HepG2 (cell line): ENCODE data around the gene LRRC4C.

Source experiments
- ARHGAP35 ChIP-seq: sonication (generic); formaldehyde crosslinking; IDR thresholded peaks from 2 replicates; pipeline ENCODE4 v1.9.0; 2022; ENCODE audit warnings: mild to moderate bottlenecking, inconsistent platforms, moderate library complexity, missing genetic modification reagents, borderline replicate concordance
- CREB1 ChIP-seq, 2 experiments: fragments of 450-650 bp in 1 of 2; IDR thresholded peaks; 2 replicates each; pipeline ENCODE4 v1.6.1; 2016 to 2017; ENCODE audit warnings: control low read depth in 1 of 2, mild to moderate bottlenecking in 1 of 2, missing compliant biosample characterization in 1 of 2, missing genetic modification characterization in 1 of 2
- GABPA ChIP-seq, 2 experiments: IDR thresholded peaks; 2 replicates each; pipeline ENCODE4 v1.6.1; 2011 to 2016; ENCODE audit warnings: low read depth in 2 of 2, low read length in 1 of 2, missing biosample characterization in 1 of 2, missing genetic modification characterization in 1 of 2
- TAF1 ChIP-seq: sonication (generic); formaldehyde crosslinking; IDR thresholded peaks from 2 replicates; pipeline ENCODE4 v1.4.0; 2020; ENCODE audit warnings: missing genetic modification reagents
- ZHX1 ChIP-seq: sonication (generic); formaldehyde crosslinking; IDR thresholded peaks from 2 replicates; pipeline ENCODE4 v1.8.1; 2022; ENCODE audit warnings: low read depth, mild to moderate bottlenecking, missing genetic modification reagents
- ZNF761 ChIP-seq: sonication (generic); formaldehyde crosslinking; conservative IDR thresholded peaks from 2 replicates; pipeline ENCODE4 v1.4.0; 2020; ENCODE audit warnings: mild to moderate bottlenecking, missing genetic modification reagents
- ZNF777 ChIP-seq: sonication (generic); formaldehyde crosslinking; IDR thresholded peaks from 2 replicates; pipeline ENCODE4 v1.4.0; 2020; ENCODE audit warnings: missing genetic modification reagents
- TF ChIP-seq, protein P1 (sequence below), 2 experiments: sonication (generic) in 1 of 2; formaldehyde crosslinking in 1 of 2; IDR thresholded peaks; 2 replicates each; pipeline versions ENCODE4 v1.4.0 to v1.6.1; 2018 to 2020; ENCODE audit warnings: missing genetic modification reagents in 2 of 2, borderline replicate concordance in 1 of 2, low read depth in 1 of 2, mild to moderate bottlenecking in 1 of 2, missing biosample characterization in 1 of 2
- TF ChIP-seq, protein P2 (sequence below): sonication (generic); formaldehyde crosslinking; IDR thresholded peaks from 2 replicates; pipeline ENCODE4 v1.4.0; 2020; ENCODE audit warnings: missing genetic modification reagents
- TF ChIP-seq, protein P3 (sequence below): sonication (generic); formaldehyde crosslinking; IDR thresholded peaks from 2 replicates; pipeline ENCODE4 v1.5.0; 2020; ENCODE audit warnings: mild to moderate bottlenecking, missing genetic modification reagents, moderate library complexity

DNA sequence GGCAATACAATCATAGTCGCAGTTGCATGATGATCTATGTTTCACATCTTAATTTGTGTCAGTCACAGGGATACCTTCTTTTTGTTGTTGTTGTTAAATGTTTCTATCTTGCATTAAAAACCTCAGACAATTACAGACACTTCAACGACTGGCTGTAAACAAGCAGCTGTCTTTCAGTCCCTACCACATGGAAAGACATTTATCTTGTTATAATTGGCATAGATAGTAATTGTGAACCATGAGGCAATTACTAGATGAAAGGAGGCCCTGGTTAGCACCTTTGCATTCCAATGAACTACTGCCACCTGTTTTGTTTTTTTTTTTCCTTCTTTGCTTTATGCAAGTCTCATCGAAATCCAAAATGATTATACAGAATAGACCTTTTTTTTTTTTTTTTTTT, 416.8 kb downstream of the LRRC4C start:
- TF ChIP-seq, protein P1, sequence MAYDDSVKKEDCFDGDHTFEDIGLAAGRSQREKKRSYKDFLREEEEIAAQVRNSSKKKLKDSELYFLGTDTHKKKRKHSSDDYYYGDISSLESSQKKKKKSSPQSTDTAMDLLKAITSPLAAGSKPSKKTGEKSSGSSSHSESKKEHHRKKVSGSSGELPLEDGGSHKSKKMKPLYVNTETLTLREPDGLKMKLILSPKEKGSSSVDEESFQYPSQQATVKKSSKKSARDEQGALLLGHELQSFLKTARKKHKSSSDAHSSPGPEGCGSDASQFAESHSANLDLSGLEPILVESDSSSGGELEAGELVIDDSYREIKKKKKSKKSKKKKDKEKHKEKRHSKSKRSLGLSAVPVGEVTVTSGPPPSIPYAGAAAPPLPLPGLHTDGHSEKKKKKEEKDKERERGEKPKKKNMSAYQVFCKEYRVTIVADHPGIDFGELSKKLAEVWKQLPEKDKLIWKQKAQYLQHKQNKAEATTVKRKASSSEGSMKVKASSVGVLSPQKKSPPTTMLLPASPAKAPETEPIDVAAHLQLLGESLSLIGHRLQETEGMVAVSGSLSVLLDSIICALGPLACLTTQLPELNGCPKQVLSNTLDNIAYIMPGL (CRISPR knock-in tag; IDR thresholded peaks at IDR 0.05; ENCODE audit: borderline replicate concordance in 1 of 2, low read depth in 1 of 2), result no peak
- TF ChIP-seq ARHGAP35 (CRISPR knock-in tag), result no peak
- TF ChIP-seq GABPA (IDR thresholded peaks at IDR 0.05; ENCODE audit: low read depth, low read length), result no peak
- no peak for TF ChIP-seq GABPA (CRISPR knock-in tag; IDR thresholded peaks at IDR 0.05; ENCODE audit: low read depth)
- TF ChIP-seq, protein P2, sequence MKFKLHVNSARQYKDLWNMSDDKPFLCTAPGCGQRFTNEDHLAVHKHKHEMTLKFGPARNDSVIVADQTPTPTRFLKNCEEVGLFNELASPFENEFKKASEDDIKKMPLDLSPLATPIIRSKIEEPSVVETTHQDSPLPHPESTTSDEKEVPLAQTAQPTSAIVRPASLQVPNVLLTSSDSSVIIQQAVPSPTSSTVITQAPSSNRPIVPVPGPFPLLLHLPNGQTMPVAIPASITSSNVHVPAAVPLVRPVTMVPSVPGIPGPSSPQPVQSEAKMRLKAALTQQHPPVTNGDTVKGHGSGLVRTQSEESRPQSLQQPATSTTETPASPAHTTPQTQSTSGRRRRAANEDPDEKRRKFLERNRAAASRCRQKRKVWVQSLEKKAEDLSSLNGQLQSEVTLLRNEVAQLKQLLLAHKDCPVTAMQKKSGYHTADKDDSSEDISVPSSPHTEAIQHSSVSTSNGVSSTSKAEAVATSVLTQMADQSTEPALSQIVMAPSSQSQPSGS (CRISPR knock-in tag), result no peak
- TF ChIP-seq, protein P3, sequence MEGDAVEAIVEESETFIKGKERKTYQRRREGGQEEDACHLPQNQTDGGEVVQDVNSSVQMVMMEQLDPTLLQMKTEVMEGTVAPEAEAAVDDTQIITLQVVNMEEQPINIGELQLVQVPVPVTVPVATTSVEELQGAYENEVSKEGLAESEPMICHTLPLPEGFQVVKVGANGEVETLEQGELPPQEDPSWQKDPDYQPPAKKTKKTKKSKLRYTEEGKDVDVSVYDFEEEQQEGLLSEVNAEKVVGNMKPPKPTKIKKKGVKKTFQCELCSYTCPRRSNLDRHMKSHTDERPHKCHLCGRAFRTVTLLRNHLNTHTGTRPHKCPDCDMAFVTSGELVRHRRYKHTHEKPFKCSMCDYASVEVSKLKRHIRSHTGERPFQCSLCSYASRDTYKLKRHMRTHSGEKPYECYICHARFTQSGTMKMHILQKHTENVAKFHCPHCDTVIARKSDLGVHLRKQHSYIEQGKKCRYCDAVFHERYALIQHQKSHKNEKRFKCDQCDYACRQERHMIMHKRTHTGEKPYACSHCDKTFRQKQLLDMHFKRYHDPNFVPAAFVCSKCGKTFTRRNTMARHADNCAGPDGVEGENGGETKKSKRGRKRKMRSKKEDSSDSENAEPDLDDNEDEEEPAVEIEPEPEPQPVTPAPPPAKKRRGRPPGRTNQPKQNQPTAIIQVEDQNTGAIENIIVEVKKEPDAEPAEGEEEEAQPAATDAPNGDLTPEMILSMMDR (CRISPR knock-in tag), result no peak
- TF ChIP-seq ZNF777, result no peak
- no peak for TF ChIP-seq ZHX1
- TF ChIP-seq ZNF761, result no peak
- no peak for TF ChIP-seq TAF1
- TF ChIP-seq CREB1 (IDR thresholded peaks at IDR 0.05), result no peak
- TF ChIP-seq CREB1 (CRISPR knock-in tag; IDR thresholded peaks at IDR 0.05), result no peak
